Neuronal stem cell (in vitro differentiated cells): ENCODE results near the gene WDR18.
A peak's percentile ranks its signal among the peaks of the same experiment; 100 is the strongest.

ENCODE experiments used
- DNase-seq: peaks from one replicate; pipeline ENCODE4 v3.0.0-alpha.2; 2013; ENCODE audit warnings: low spot score
- H2AFZ ChIP-seq: one replicate; pipeline ENCODE4 v1.6.1; 2013; ENCODE audit warnings: mild to moderate bottlenecking, low read length, inconsistent platforms
- H2AK5ac ChIP-seq: 2 replicates; pipeline ENCODE4 v1.6.1; 2013; ENCODE audit warnings: low read depth, mild to moderate bottlenecking, inconsistent platforms, low read length, moderate library complexity, mixed read lengths
- H2BK120ac ChIP-seq: 2 replicates; pipeline ENCODE4 v1.6.1; 2013; ENCODE audit warnings: low read depth, mild to moderate bottlenecking, inconsistent platforms, low read length, moderate library complexity, mixed read lengths
- H2BK12ac ChIP-seq: one replicate; pipeline ENCODE4 v1.6.1; 2013; ENCODE audit warnings: low read length, inconsistent platforms
- H2BK15ac ChIP-seq: 2 replicates; pipeline ENCODE4 v1.6.1; 2013; ENCODE audit warnings: mild to moderate bottlenecking, low read length, inconsistent platforms, mixed read lengths
- H2BK5ac ChIP-seq: one replicate; pipeline ENCODE4 v1.6.1; 2013; ENCODE audit warnings: inconsistent platforms, mild to moderate bottlenecking, low read length, moderate library complexity
- H3K14ac ChIP-seq: one replicate; pipeline ENCODE4 v1.6.1; 2013; ENCODE audit warnings: low read length, inconsistent platforms
- H3K18ac ChIP-seq: 2 replicates; pipeline ENCODE4 v1.6.1; 2013; ENCODE audit warnings: low read length, inconsistent platforms
- H3K23ac ChIP-seq: 2 replicates; pipeline ENCODE4 v1.6.1; 2013; ENCODE audit warnings: low read depth, mild to moderate bottlenecking, mixed read lengths, low read length, inconsistent platforms; ENCODE audit not compliant: poor library complexity
- H3K27ac ChIP-seq: replicated peaks from 3 replicates; pipeline ENCODE4 v1.5.1; 2013; ENCODE audit warnings: low read length, inconsistent platforms
- H3K27me3 ChIP-seq, 3 experiments: 2 replicates each; pipeline ENCODE4 v1.6.1; 2013; ENCODE audit warnings: low read length in 3 of 3, mild to moderate bottlenecking in 2 of 3, inconsistent platforms in 1 of 3, low read depth in 1 of 3, mixed read lengths in 1 of 3, moderate library complexity in 1 of 3; ENCODE audit not compliant: control insufficient read depth in 3 of 3, insufficient read depth in 3 of 3
- H3K36me3 ChIP-seq, 2 donors: replicated peaks in 1 of 2; 2 replicates each; pipeline ENCODE4 v1.6.1; 2013; ENCODE audit warnings: low read length in 2 of 2; ENCODE audit not compliant: control insufficient read depth in 2 of 2, insufficient read depth in 2 of 2
- H3K4ac ChIP-seq: 2 replicates; pipeline ENCODE4 v1.6.1; 2013; ENCODE audit warnings: inconsistent platforms, mild to moderate bottlenecking, low read length, moderate library complexity
- H3K4me1 ChIP-seq, 2 donors: 1 replicate in 1 of 2; 2 replicates in 1 of 2; pipeline ENCODE4 v1.6.1; 2013; ENCODE audit warnings: low read length in 2 of 2, low read depth in 1 of 2; ENCODE audit not compliant: control insufficient read depth in 2 of 2, insufficient read depth in 1 of 2
- H3K4me2 ChIP-seq: one replicate; pipeline ENCODE4 v1.6.1; 2013; ENCODE audit warnings: mild to moderate bottlenecking, low read length, inconsistent platforms; ENCODE audit not compliant: insufficient read depth, poor library complexity, severe bottlenecking
- H3K4me3 ChIP-seq, 2 donors: 2 replicates each; pipeline ENCODE4 v1.5.1; 2013; ENCODE audit warnings: low read length in 2 of 2, mild to moderate bottlenecking in 2 of 2, inconsistent platforms in 1 of 2, moderate library complexity in 1 of 2
- H3K79me1 ChIP-seq: one replicate; pipeline ENCODE4 v1.6.1; 2013; ENCODE audit warnings: low read depth, mild to moderate bottlenecking, inconsistent platforms, low read length, moderate library complexity
- H3K9ac ChIP-seq: one replicate; pipeline ENCODE4 v1.6.1; 2013; ENCODE audit warnings: mild to moderate bottlenecking, low read depth, low read length, inconsistent platforms; ENCODE audit not compliant: poor library complexity
- H3K9me3 ChIP-seq, 2 donors: replicated peaks in 1 of 2; 2 replicates each; pipeline versions ENCODE3 to v1.6.1; 2013; ENCODE audit warnings: low read length in 2 of 2, mild to moderate bottlenecking in 2 of 2, inconsistent platforms in 1 of 2, low read depth in 1 of 2, mixed read lengths in 1 of 2, moderate library complexity in 1 of 2; ENCODE audit not compliant: control insufficient read depth in 2 of 2, insufficient read depth in 1 of 2
- H4K8ac ChIP-seq: one replicate; pipeline ENCODE4 v1.6.1; 2013; ENCODE audit warnings: low read depth, mild to moderate bottlenecking, inconsistent platforms, low read length, moderate library complexity
- H4K91ac ChIP-seq: one replicate; pipeline ENCODE4 v1.6.1; 2013; ENCODE audit warnings: low read length, low read depth, mild to moderate bottlenecking, inconsistent platforms; ENCODE audit not compliant: poor library complexity
- WGBS, 2 donors: extraction: QIAGEN DNeasy Blood & Tissue Kit; methylation state at CpG; one replicate each; pipeline ENCODE4 v1.1.7; 2013; ENCODE audit warnings: missing lambda C conversion rate in 2 of 2, mixed read lengths in 1 of 2; ENCODE audit not compliant: insufficient read length in 2 of 2, insufficient replicate concordance in 1 of 2; ENCODE audit errors: extremely low coverage in 2 of 2; 5-methylcytosine and 5-hydroxymethylcytosine counted together

Gene WDR18

GRCh38 chr19:971795-972194 is 12.3 kb upstream of the WDR18 start:
- no CpG with 5 or more reads among the region's 24 CpGs for WGBS, 2 donors
- Histone ChIP-seq H3K27ac (no peak overlapping the region), H3K4ac (no peak overlapping the region), H3K9ac (no peak overlapping the region), H3K18ac (no peak overlapping the region), H3K9me3 (peaks cover 14 to 31% of the 10 kb centered on the region in 2 donors), H3K23ac (no peak overlapping the region), H3K36me3 (peaks cover 32 to 62% of the 10 kb centered on the region in 2 donors), H3K14ac (no peak overlapping the region), H2BK120ac (no peak overlapping the region), H2AK5ac (no peak overlapping the region), H3K27me3 (peaks cover 0 to 2% (median 0%) of the 10 kb centered on the region in 3 experiments), H3K4me3 (no peak overlapping the region), H2BK12ac (no peak overlapping the region), H3K4me1 (no peaks in the 10 kb centered on the region), H3K79me1 (peaks cover 2% of the 10 kb centered on the region), H4K8ac (no peak overlapping the region), H2BK5ac (peak overlapping the region; percentile 75), H2BK15ac (no peak overlapping the region), H3K4me2 (no peak overlapping the region), H2AFZ (no peak overlapping the region), H4K91ac (no peak overlapping the region)
- no peak for DNase-seq

DNA sequence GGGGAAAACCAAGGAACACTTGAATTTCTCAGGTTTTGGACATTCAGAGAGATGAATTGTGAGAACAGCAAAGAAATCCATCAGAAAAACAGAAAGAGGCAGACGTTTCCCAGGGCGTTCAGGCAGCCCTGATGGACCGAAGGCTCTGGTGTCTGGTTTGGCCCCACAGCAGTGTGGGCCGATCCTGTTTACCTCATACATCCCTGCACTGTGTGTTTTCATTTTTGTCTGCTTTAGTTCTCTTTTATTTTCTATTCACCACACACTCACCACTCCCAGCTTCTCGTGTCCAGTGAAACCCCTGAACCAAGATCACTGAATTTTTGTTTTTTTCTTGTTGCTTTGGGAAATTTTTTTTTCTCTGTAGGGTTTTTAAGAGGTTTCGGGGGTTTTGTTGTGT is 11.9 kb upstream of the WDR18 start:
- no peak overlapping the region for H2AFZ ChIP-seq
- H3K23ac ChIP-seq: no peak overlapping the region
- no peak overlapping the region for H4K8ac ChIP-seq
- no peak overlapping the region for H3K4me3 ChIP-seq
- no peak overlapping the region for H3K27ac ChIP-seq
- H3K4me1 ChIP-seq: no peaks in the 10 kb centered on the region
- H3K9ac ChIP-seq: no peak overlapping the region
- no peak overlapping the region for H2BK120ac ChIP-seq
- peaks cover 3% of the 10 kb centered on the region for H3K79me1 ChIP-seq
- H3K36me3 ChIP-seq: peaks cover 27 to 57% of the 10 kb centered on the region in 2 donors
- peaks cover 14 to 31% of the 10 kb centered on the region in 2 donors for H3K9me3 ChIP-seq
- H3K14ac ChIP-seq: no peak overlapping the region
- no peak overlapping the region for H2BK12ac ChIP-seq
- no peak overlapping the region for H2BK15ac ChIP-seq
- no peak overlapping the region for H3K4me2 ChIP-seq
- no peak overlapping the region for H3K18ac ChIP-seq
- H2AK5ac ChIP-seq: no peak overlapping the region
- no peak overlapping the region for H2BK5ac ChIP-seq
- peaks cover 0 to 2% (median 0%) of the 10 kb centered on the region in 3 experiments for H3K27me3 ChIP-seq
- WGBS, 2 donors: no CpG with 5 or more reads among the region's 6 CpGs
- H3K4ac ChIP-seq: no peak overlapping the region
- H4K91ac ChIP-seq: no peak overlapping the region
- no peak for DNase-seq

- Histone ChIP-seq H3K4me1 (no peaks in the 10 kb centered on the region), H3K4me2 (no peak overlapping the region), H4K8ac (no peak overlapping the region), H2BK12ac (no peak overlapping the region), H3K27ac (no peak overlapping the region), H2BK5ac (no peak overlapping the region), H3K9me3 (peaks cover 8 to 24% of the 10 kb centered on the region in 2 donors), H2AFZ (no peak overlapping the region), H4K91ac (no peak overlapping the region), H3K27me3 (peaks cover 0 to 2% (median 0%) of the 10 kb centered on the region in 3 experiments), H3K36me3 (peaks cover 17 to 45% of the 10 kb centered on the region in 2 donors), H2BK120ac (no peak overlapping the region), H3K4me3 (no peak overlapping the region), H3K79me1 (peaks cover 3% of the 10 kb centered on the region), H3K18ac (no peak overlapping the region), H2AK5ac (peak overlapping the region; percentile 61), H3K14ac (no peak overlapping the region), H3K9ac (no peak overlapping the region), H3K23ac (no peak overlapping the region), H3K4ac (no peak overlapping the region), H2BK15ac (no peak overlapping the region)
- no peak for DNase-seq
- no CpG with 5 or more reads among the region's 29 CpGs for WGBS, 2 donors
Measured at GRCh38 chr19:973726-974563, 10.2 kb upstream of the WDR18 start.

- no peak overlapping the region for H4K91ac ChIP-seq
- H3K18ac ChIP-seq: peak overlapping the region; percentile 76
- peak overlapping the region; percentile 61 for H2AK5ac ChIP-seq
- peaks cover 14 to 37% of the 10 kb centered on the region in 2 donors for H3K36me3 ChIP-seq
- DNase-seq: no peak
- no peak overlapping the region for H2BK120ac ChIP-seq
- no peak overlapping the region for H3K4me2 ChIP-seq
- H3K14ac ChIP-seq: no peak overlapping the region
- H3K27me3 ChIP-seq: peaks cover 0 to 2% (median 0%) of the 10 kb centered on the region in 3 experiments
- no peak overlapping the region for H2BK15ac ChIP-seq
- H4K8ac ChIP-seq: no peak overlapping the region
- H3K4me1 ChIP-seq: peaks cover 6% of the 10 kb centered on the region in 2 donors
- no peak overlapping the region for H2BK5ac ChIP-seq
- no peak overlapping the region for H2BK12ac ChIP-seq
- peak overlapping the region; percentile 5 for H3K23ac ChIP-seq
- H3K27ac ChIP-seq: no peak overlapping the region
- no CpG with 5 or more reads among the region's 37 CpGs for WGBS, 2 donors
- no peak overlapping the region for H3K4me3 ChIP-seq
- peaks cover 7 to 23% of the 10 kb centered on the region in 2 donors for H3K9me3 ChIP-seq
- no peak overlapping the region for H2AFZ ChIP-seq
- H3K4ac ChIP-seq: no peak overlapping the region
- no peak overlapping the region for H3K9ac ChIP-seq
- peaks cover 3% of the 10 kb centered on the region for H3K79me1 ChIP-seq
Measured at GRCh38 chr19:974564-975257, 9.4 kb upstream of the WDR18 start.
